Body of pancreas (tissue), 4 donors: ENCODE data around the gene UBE2I. TPM values are rescaled to one million over a fixed set of nuclear protein-coding genes. Genes with fewer than 3 reads are reported as not detected.

ENCODE experiments used
- ATAC-seq: fragments of 150-250 bp; one replicate; pipeline ENCODE4 v1.9.1; 2016
- DNase-seq, 4 donors: peaks; one replicate each; pipeline ENCODE4 v3.0.0-alpha.2; 2019
- H3K27ac ChIP-seq, 4 donors: fragments of 200-600 bp; sonication (generic); 1 replicate in 3 of 4; 2 replicates in 1 of 4; pipeline versions ENCODE4 v1.5.1 to v1.6.1; 2016 to 2019; ENCODE audit warnings: mild to moderate bottlenecking in 1 of 4, mixed read lengths in 1 of 4, moderate library complexity in 1 of 4
- H3K27me3 ChIP-seq, 2 donors: fragments of 200-600 bp; sonication (generic); one replicate each; pipeline ENCODE4 v1.6.0; 2016; ENCODE audit warnings: mild to moderate bottlenecking in 1 of 2
- H3K36me3 ChIP-seq, 2 donors: fragments of 200-600 bp; sonication (generic); replicated peaks in 1 of 2; 2 replicates each; pipeline ENCODE4 v1.5.1; 2016; ENCODE audit warnings: low read depth in 2 of 2; ENCODE audit not compliant: insufficient read depth in 1 of 2
- H3K4me1 ChIP-seq: fragments of 200-600 bp; sonication (generic); one replicate; pipeline ENCODE4 v1.6.0; 2016
- H3K4me3 ChIP-seq, 2 donors: fragments of 200-600 bp; sonication (generic); 1 replicate in 1 of 2; 2 replicates in 1 of 2; pipeline ENCODE4 v1.5.1; 2016 to 2019
- H3K9me3 ChIP-seq, 3 donors: fragments of 200-600 bp; sonication (generic); 1 replicate in 2 of 3; 2 replicates in 1 of 3; pipeline ENCODE4 v1.5.1; 2016
- CTCF ChIP-seq, 7 experiments: fragments of 450-650 bp in 4 of 7; fragments of 200-600 bp in 3 of 7; sonication (generic) in 3 of 7; IDR thresholded peaks; one replicate each; pipeline ENCODE4 v1.5.1; 2016 to 2019; ENCODE audit warnings: antibody characterized with exemption in 7 of 7
- POLR2A ChIP-seq, 3 donors: fragments of 450-650 bp; IDR thresholded peaks; one replicate each; pipeline ENCODE4 v1.6.1; 2016; ENCODE audit warnings: antibody characterized with exemption in 3 of 3, mild to moderate bottlenecking in 2 of 3
- WGBS, 2 donors: methylation state at CpG; one replicate each; pipeline ENCODE4 v1.1.5; 2017; 5-methylcytosine and 5-hydroxymethylcytosine counted together
- intact Hi-C: fragments of 100-400 bp; cut with DNase I; formaldehyde crosslinking; loops from one replicate; pipeline ENCODE4 v1.15.1; 2023
- total RNA-seq, 2 donors: library from RNA; depleted of rRNA; stranded (reverse); fragments of >200 nt; gene quantifications; one replicate each; pipeline ENCODE4 v1.1.0, GENCODE V29; 2016

UBE2I gene
- total RNA-seq, 2 donors from 2014 or later, result 25.9 to 81.7 TPM

- Histone ChIP-seq H3K4me1 (peaks cover 40% of the 10 kb centered on the region), H3K9me3 (no peaks in the 10 kb centered on the region), H3K4me3 (peak within 1 kb of the TSS; percentile 89 to 93), H3K27me3 (no peaks in the 10 kb centered on the region), H3K27ac (peak within 1 kb of the TSS in 3 of 4 donors; percentile 7 to 71 (median 63)), H3K36me3 (peaks cover 3 to 5% of the 10 kb centered on the region in 2 donors)
- ATAC-seq, result peak; percentile 86
- TF ChIP-seq POLR2A (IDR thresholded peaks at IDR 0.05) (peak; percentile 31 to 48 (median 46)), CTCF (IDR thresholded peaks at IDR 0.05) (peak in 1 of 7 experiments; percentile 24)
- intact Hi-C loops, result no loop called here
- WGBS, 2 donors, result 0% methylated on average over 7 to 95 of the region's 98 CpGs
- DNase-seq, result peak; percentile 84 to 90 (median 84)
Measured at GRCh38 chr16:1351582-1352362, 42.3 kb downstream of the UBE2I start, which contains the start of the genes GNPTG and TSR3. GNPTG (plus strand) TSS chr16:1351931; CDS start chr16:1351966, 35 bp downstream. TSR3 (minus strand) TSS chr16:1351878; CDS start chr16:1351804, 74 bp downstream.

GRCh38 chr16:1354815-1355540 is 45.5 kb downstream of the UBE2I start:
- 82 to 87% methylated on average over 48 to 49 of the region's 49 CpGs for WGBS, 2 donors
- ATAC-seq (no peak), DNase-seq (no peak)
- TF ChIP-seq CTCF (IDR thresholded peaks at IDR 0.05), result no peak
- peaks cover 40% of the 10 kb centered on the region for H3K4me1 ChIP-seq
- no peaks in the 10 kb centered on the region for H3K9me3 ChIP-seq
- intact Hi-C loops, result no loop called here
- no peak overlapping the region for H3K27ac ChIP-seq
- H3K4me3 ChIP-seq, result no peak overlapping the region
- H3K36me3 ChIP-seq, result no peaks in the 10 kb centered on the region
- H3K27me3 ChIP-seq, result no peaks in the 10 kb centered on the region

GRCh38 chr16:1355591-1355990 is 46.2 kb downstream of the UBE2I start:
- 70 to 83% methylated on average over 6 to 15 of the region's 15 CpGs for WGBS, 2 donors
- H3K36me3 ChIP-seq, result no peaks in the 10 kb centered on the region
- intact Hi-C loops, result no loop called here
- ATAC-seq (no peak), DNase-seq (no peak)
- no peak overlapping the region for H3K27ac ChIP-seq
- no peak overlapping the region for H3K4me3 ChIP-seq
- H3K27me3 ChIP-seq, result no peaks in the 10 kb centered on the region
- TF ChIP-seq POLR2A (IDR thresholded peaks at IDR 0.05), result no peak
- TF ChIP-seq CTCF (IDR thresholded peaks at IDR 0.05), result no peak
- peaks cover 35% of the 10 kb centered on the region for H3K4me1 ChIP-seq
- H3K9me3 ChIP-seq, result no peaks in the 10 kb centered on the region

- no peak overlapping the region for H3K4me3 ChIP-seq
- intact Hi-C loops, result no loop called here
- 54 to 63% methylated on average over 17 to 33 of the region's 33 CpGs for WGBS, 2 donors
- no peak for TF ChIP-seq POLR2A (IDR thresholded peaks at IDR 0.05)
- TF ChIP-seq CTCF (IDR thresholded peaks at IDR 0.05), result no peak
- DNase-seq (no peak), ATAC-seq (no peak)
- H3K27me3 ChIP-seq, result no peaks in the 10 kb centered on the region
- H3K9me3 ChIP-seq, result no peaks in the 10 kb centered on the region
- H3K27ac ChIP-seq, result no peak overlapping the region
- peaks cover 28% of the 10 kb centered on the region for H3K4me1 ChIP-seq
- no peaks in the 10 kb centered on the region for H3K36me3 ChIP-seq
Measured at GRCh38 chr16:1356061-1356900, 46.8 kb downstream of the UBE2I start.
